Spleen (tissue), 7 donors: ENCODE results near the gene TTC28.

ENCODE experiments used
- POLR2A ChIP-seq, 3 donors: fragments of 450-650 bp; IDR thresholded peaks; one replicate each; pipeline ENCODE4 v1.5.1; 2017; ENCODE audit warnings: antibody characterized with exemption in 3 of 3, mild to moderate bottlenecking in 1 of 3
- POLR2AphosphoS5 ChIP-seq, 3 donors: sonication (generic); formaldehyde crosslinking; IDR thresholded peaks; one replicate each; pipeline ENCODE4 v1.5.1; 2017; ENCODE audit warnings: antibody characterized with exemption in 3 of 3
- TF ChIP-seq, protein P1 (sequence below), 11 experiments: fragments of 200-600 bp in 7 of 11; fragments of 450-650 bp in 4 of 11; sonication (generic) in 4 of 11; IDR thresholded peaks in 8 of 11; conservative IDR thresholded peaks in 3 of 11; 1 replicate in 7 of 11; 2 replicates in 4 of 11; pipeline versions ENCODE4 v1.4.0 to v1.8.0; 2016 to 2021; ENCODE audit warnings: antibody characterized with exemption in 11 of 11, inconsistent platforms in 4 of 11, mild to moderate bottlenecking in 1 of 11
- donor health status: DM: no; HTN: no; CAD: no; lungs with moderate emphysema.
- donor health status: DM: no; HTN: no; CAD: no.
- donor health status: DM: no; HTN: no; CAD: no.

- TF ChIP-seq, protein P1, sequence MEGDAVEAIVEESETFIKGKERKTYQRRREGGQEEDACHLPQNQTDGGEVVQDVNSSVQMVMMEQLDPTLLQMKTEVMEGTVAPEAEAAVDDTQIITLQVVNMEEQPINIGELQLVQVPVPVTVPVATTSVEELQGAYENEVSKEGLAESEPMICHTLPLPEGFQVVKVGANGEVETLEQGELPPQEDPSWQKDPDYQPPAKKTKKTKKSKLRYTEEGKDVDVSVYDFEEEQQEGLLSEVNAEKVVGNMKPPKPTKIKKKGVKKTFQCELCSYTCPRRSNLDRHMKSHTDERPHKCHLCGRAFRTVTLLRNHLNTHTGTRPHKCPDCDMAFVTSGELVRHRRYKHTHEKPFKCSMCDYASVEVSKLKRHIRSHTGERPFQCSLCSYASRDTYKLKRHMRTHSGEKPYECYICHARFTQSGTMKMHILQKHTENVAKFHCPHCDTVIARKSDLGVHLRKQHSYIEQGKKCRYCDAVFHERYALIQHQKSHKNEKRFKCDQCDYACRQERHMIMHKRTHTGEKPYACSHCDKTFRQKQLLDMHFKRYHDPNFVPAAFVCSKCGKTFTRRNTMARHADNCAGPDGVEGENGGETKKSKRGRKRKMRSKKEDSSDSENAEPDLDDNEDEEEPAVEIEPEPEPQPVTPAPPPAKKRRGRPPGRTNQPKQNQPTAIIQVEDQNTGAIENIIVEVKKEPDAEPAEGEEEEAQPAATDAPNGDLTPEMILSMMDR (IDR thresholded peaks at IDR 0.05 in 8 of 11, conservative IDR thresholded peaks at IDR 0.05 in 3 of 11) = no peak
- no peak for TF ChIP-seq POLR2A (IDR thresholded peaks at IDR 0.05)
- no peak for TF ChIP-seq POLR2AphosphoS5 (IDR thresholded peaks at IDR 0.05)
Observed at GRCh38 chr22:27966168-27967064, 713.2 kb downstream of the TTC28 start.
